SU-DHL-6 (cell line): ENCODE measurements around the gene ENDOV.
A peak's percentile ranks its signal among the peaks of the same experiment; 100 is the strongest.

ENCODE experiments used
- H2AFZ ChIP-seq: fragments of 200-600 bp; sonication (generic); 2 replicates; pipeline ENCODE4 v1.6.1; 2014; ENCODE audit warnings: low read depth, mild to moderate bottlenecking, moderate library complexity, mixed read lengths, antibody characterized with exemption, low read length; ENCODE audit not compliant: severe bottlenecking
- H3F3A ChIP-seq: fragments of 200-600 bp; shearing (Covaris generic); 2 replicates; pipeline ENCODE4 v1.6.0; 2016; ENCODE audit warnings: antibody characterized with exemption, mild to moderate bottlenecking; ENCODE audit not compliant: insufficient read depth
- H3K27ac ChIP-seq: fragments of 200-600 bp; sonication (generic); 2 replicates; pipeline ENCODE4 v1.5.1; 2016; ENCODE audit warnings: low read depth, mild to moderate bottlenecking, low read length, moderate library complexity, mixed read lengths
- H3K27me3 ChIP-seq: fragments of 200-600 bp; sonication (generic), shearing (Covaris generic); 2 replicates; pipeline ENCODE4 v1.6.0; 2014; ENCODE audit warnings: mild to moderate bottlenecking, low read length
- H3K36me3 ChIP-seq: fragments of 200-600 bp; sonication (generic); 2 replicates; pipeline ENCODE4 v1.6.1; 2014; ENCODE audit warnings: mild to moderate bottlenecking, low read length, mixed read lengths
- H3K4me2 ChIP-seq: fragments of 300-600, 200-600 bp; shearing (Covaris generic), sonication (generic); 2 replicates; pipeline ENCODE4 v1.6.0; 2014; ENCODE audit warnings: low read length, low read depth, mild to moderate bottlenecking; ENCODE audit not compliant: poor library complexity, severe bottlenecking
- H3K4me3 ChIP-seq: fragments of 200-600 bp; sonication (generic); 2 replicates; pipeline ENCODE4 v1.5.1; 2014; ENCODE audit warnings: antibody characterized with exemption, low read length, mild to moderate bottlenecking, mixed read lengths; ENCODE audit not compliant: insufficient read depth, poor library complexity, severe bottlenecking
- H3K79me2 ChIP-seq: fragments of 200-600 bp; sonication (generic); 2 replicates; pipeline ENCODE4 v1.6.1; 2014; ENCODE audit warnings: mild to moderate bottlenecking, low read length, moderate library complexity; ENCODE audit not compliant: insufficient read depth
- H3K9ac ChIP-seq: fragments of 200-600 bp; sonication (generic); 2 replicates; pipeline ENCODE4 v1.7.0; 2014; ENCODE audit warnings: mild to moderate bottlenecking, low read length
- H3K9me2 ChIP-seq: fragments of 200-600 bp; sonication (generic); replicated peaks from 2 replicates; pipeline ENCODE4 v1.6.1; 2014; ENCODE audit warnings: low read length; ENCODE audit not compliant: insufficient read depth
- H3K9me3 ChIP-seq: fragments of 200-600 bp; sonication (generic); 2 replicates; pipeline ENCODE4 v1.6.1; 2014; ENCODE audit warnings: low read length, mixed read lengths; ENCODE audit not compliant: insufficient read depth
- H4K20me1 ChIP-seq: fragments of 200-600 bp; sonication (generic); 2 replicates; pipeline ENCODE4 v1.6.1; 2014; ENCODE audit warnings: low read depth, mild to moderate bottlenecking, antibody characterized with exemption, low read length, moderate library complexity, mixed read lengths
- CTCF ChIP-seq: fragments of 200-600 bp; sonication (generic); IDR thresholded peaks from one replicate; pipeline ENCODE4 v1.5.1; 2017; ENCODE audit warnings: antibody characterized with exemption, mild to moderate bottlenecking, low read length, moderate library complexity; ENCODE audit not compliant: insufficient read depth, poor library complexity, severe bottlenecking
- EZH2phosphoT487 ChIP-seq: fragments of 200-600 bp; sonication (generic), shearing (Covaris generic); conservative IDR thresholded peaks from 2 replicates; pipeline ENCODE4 v1.6.1; 2018; ENCODE audit warnings: mild to moderate bottlenecking, antibody characterized with exemption, low read length, moderate library complexity, mixed read lengths

Gene ENDOV

DNA sequence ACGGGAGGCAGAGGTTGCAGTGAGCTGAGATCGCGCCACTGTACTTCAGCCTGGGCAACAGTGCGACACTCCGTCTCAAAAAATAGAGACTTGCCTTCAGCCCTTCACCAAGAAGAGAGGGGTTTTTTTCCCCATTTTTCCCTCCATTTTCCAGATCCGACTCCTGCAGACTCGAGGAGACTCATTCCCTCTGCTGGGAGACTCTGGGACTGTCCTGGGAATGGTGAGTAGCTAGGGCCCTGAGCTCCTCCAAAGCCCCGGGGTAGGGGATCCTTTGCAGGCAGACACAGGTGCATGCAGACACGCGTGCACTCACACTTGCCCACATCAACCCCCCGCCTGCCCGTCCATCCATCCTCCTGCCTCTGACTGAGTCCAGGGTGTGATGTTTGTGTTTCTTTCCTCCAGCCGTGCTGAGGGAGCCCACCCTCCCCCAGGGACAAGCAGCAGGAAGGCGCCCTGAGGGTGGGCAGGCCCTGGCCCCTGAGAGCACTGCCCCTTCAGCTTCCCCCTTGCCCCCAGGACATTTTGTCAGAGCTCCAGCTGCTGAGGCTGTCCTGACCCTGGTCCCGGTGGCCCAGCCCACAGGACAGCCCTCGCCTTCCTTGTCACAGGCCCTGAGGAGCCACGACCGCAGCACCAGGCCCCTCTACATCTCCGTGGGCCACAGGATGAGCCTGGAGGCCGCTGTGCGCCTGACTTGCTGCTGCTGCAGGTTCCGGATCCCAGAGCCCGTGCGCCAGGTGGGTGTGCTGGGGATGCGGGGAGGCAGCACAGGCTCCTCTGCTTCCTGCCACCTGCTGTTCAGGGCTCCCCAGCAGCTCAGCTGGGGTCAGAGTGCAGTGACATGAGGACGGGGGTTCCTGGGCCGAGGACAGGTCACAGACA lies 10.2 kb downstream of the ENDOV start:
- no peaks in the 10 kb centered on the region for H4K20me1 ChIP-seq
- no peaks in the 10 kb centered on the region for H3K79me2 ChIP-seq
- TF ChIP-seq EZH2phosphoT487 (no peak), CTCF (no peak)
- H3K9ac ChIP-seq, result no peak overlapping the region
- no peaks in the 10 kb centered on the region for H3K36me3 ChIP-seq
- H3K4me3 ChIP-seq, result no peak overlapping the region
- H3K9me2 ChIP-seq, result no peaks in the 10 kb centered on the region
- H3K9me3 ChIP-seq, result no peaks in the 10 kb centered on the region
- H3F3A ChIP-seq, result no peaks in the 10 kb centered on the region
- no peak overlapping the region for H2AFZ ChIP-seq
- no peaks in the 10 kb centered on the region for H3K27me3 ChIP-seq
- no peak overlapping the region for H3K4me2 ChIP-seq
- H3K27ac ChIP-seq, result no peak overlapping the region

DNA sequence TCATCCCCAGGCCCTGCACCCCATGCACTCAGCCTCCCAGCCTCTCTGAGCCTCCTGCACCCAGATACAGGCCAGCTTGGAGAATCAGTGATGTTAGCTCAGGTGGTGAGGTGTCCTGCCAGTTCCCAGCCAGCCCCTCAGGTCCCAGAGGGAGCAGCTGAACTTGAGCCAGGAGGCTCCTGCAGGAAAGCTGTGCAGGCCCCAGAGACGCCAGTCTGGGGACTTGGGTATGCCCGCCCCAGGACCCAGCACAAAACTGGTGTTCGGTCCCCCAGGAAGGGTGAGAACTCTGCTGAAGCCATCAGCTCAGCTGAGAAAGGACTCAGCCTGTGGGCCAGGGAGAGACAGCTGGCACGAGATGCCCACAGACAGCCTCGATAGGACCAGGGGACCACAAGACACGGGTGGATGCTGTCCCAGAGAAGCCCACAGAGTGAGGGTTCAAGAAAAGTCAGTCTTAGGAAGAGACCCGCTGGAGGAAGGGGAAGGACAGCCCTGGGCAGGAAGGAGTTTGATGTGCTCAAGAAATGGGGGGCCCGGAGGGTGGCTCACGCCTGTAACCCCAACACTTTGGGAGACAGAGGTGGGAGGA lies 11.0 kb downstream of the ENDOV start:
- Histone ChIP-seq H3F3A (no peaks in the 10 kb centered on the region), H3K4me2 (no peak overlapping the region), H2AFZ (no peak overlapping the region), H3K9me3 (no peaks in the 10 kb centered on the region), H3K79me2 (no peaks in the 10 kb centered on the region), H3K36me3 (no peaks in the 10 kb centered on the region), H3K27ac (no peak overlapping the region), H3K4me3 (no peak overlapping the region), H3K9ac (no peak overlapping the region), H3K27me3 (no peaks in the 10 kb centered on the region), H3K9me2 (no peaks in the 10 kb centered on the region), H4K20me1 (no peaks in the 10 kb centered on the region)
- TF ChIP-seq CTCF, result no peak
- TF ChIP-seq EZH2phosphoT487, result no peak

- Histone ChIP-seq H3K4me2 (no peak overlapping the region), H4K20me1 (no peaks in the 10 kb centered on the region), H3K79me2 (no peaks in the 10 kb centered on the region), H3K9me2 (no peaks in the 10 kb centered on the region), H3F3A (no peaks in the 10 kb centered on the region), H2AFZ (no peak overlapping the region), H3K27ac (no peak overlapping the region), H3K27me3 (no peaks in the 10 kb centered on the region), H3K36me3 (no peaks in the 10 kb centered on the region), H3K9me3 (no peaks in the 10 kb centered on the region), H3K9ac (no peak overlapping the region), H3K4me3 (no peak overlapping the region)
- no peak for TF ChIP-seq EZH2phosphoT487
- peak; percentile 97 for TF ChIP-seq CTCF
Measured at GRCh38 chr17:80426671-80427326, 11.8 kb downstream of the ENDOV start.
